Chondrocyte (in vitro differentiated cells): Measurements from ENCODE around the gene CDK6. TPM values are rescaled to one million over a fixed set of nuclear protein-coding genes. Genes with fewer than 3 reads are reported as not detected.
A peak's percentile ranks its signal among the peaks of the same experiment; 100 is the strongest.

Experiments used
- DNase-seq: peaks from one replicate; pipeline ENCODE4 v3.0.0; 2021; ENCODE audit warnings: mixed read lengths, low spot score
- H3K27ac Mint-ChIP-seq: one replicate; pipeline ENCODE4 v1.8.0; 2021; ENCODE audit warnings: mild to moderate bottlenecking, moderate library complexity, mixed read lengths; ENCODE audit not compliant: unreplicated experiment
- H3K27me3 Mint-ChIP-seq: 2 replicates; pipeline ENCODE4 v1.8.0; 2021; ENCODE audit warnings: low read depth, mixed read lengths
- H3K36me3 Mint-ChIP-seq: 2 replicates; pipeline ENCODE4 v1.8.0; 2021; ENCODE audit warnings: low read depth, mixed read lengths
- H3K4me1 Mint-ChIP-seq: 2 replicates; pipeline ENCODE4 v1.8.0; 2021; ENCODE audit warnings: low read depth, mild to moderate bottlenecking, mixed read lengths
- H3K4me3 Mint-ChIP-seq: one replicate; pipeline ENCODE4 v1.8.0; 2021; ENCODE audit warnings: mild to moderate bottlenecking, moderate library complexity, mixed read lengths; ENCODE audit not compliant: unreplicated experiment
- H3K9me3 Mint-ChIP-seq: 2 replicates; pipeline ENCODE4 v1.8.0; 2021; ENCODE audit warnings: low read depth, mixed read lengths
- total RNA-seq: library from RNA; stranded (reverse); gene quantifications from 3 replicates; pipeline ENCODE4 v1.2.1, GENCODE V29; 2021
- TF ChIP-seq, protein P1 (sequence below): fragments of 200-600 bp; sonication (generic); IDR thresholded peaks from 2 replicates; pipeline ENCODE4 v1.5.0; 2021; ENCODE audit warnings: antibody characterized with exemption, mild to moderate bottlenecking, moderate library complexity

The CDK6 gene
- total RNA-seq, 1 donor from 2014 or later = 162 TPM

DNA sequence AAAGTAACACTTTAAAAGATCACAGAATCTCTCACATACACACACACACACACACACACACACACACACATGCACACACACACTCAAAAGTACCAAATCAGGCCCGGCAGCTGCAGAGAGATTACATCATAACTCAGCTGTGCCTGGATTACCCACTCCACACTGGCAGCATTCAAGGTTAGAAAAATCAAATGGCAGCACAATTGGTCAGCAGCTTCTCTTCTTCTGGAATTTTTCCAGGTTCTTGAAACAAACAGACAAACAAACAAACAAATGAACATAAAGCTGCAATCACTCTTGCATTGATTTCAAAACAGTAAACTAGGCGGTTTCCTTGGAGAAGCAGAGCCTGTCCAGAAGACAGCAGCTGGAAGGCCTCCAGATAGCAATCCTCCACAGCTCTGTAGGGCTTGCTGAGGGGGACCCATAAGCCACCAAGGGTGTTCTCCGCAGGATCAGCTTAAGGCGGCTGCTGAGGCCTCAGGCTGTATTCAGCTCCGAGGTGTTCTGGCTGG lies 221.7 kb downstream of the CDK6 start:
- H3K4me3 Mint-ChIP-seq = no peak overlapping the region
- no peaks in the 10 kb centered on the region for H3K9me3 Mint-ChIP-seq
- TF ChIP-seq, protein P1, sequence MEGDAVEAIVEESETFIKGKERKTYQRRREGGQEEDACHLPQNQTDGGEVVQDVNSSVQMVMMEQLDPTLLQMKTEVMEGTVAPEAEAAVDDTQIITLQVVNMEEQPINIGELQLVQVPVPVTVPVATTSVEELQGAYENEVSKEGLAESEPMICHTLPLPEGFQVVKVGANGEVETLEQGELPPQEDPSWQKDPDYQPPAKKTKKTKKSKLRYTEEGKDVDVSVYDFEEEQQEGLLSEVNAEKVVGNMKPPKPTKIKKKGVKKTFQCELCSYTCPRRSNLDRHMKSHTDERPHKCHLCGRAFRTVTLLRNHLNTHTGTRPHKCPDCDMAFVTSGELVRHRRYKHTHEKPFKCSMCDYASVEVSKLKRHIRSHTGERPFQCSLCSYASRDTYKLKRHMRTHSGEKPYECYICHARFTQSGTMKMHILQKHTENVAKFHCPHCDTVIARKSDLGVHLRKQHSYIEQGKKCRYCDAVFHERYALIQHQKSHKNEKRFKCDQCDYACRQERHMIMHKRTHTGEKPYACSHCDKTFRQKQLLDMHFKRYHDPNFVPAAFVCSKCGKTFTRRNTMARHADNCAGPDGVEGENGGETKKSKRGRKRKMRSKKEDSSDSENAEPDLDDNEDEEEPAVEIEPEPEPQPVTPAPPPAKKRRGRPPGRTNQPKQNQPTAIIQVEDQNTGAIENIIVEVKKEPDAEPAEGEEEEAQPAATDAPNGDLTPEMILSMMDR = no peak
- H3K27ac Mint-ChIP-seq = peak overlapping the region; percentile 64
- peaks cover 50% of the 10 kb centered on the region for H3K4me1 Mint-ChIP-seq
- no peaks in the 10 kb centered on the region for H3K27me3 Mint-ChIP-seq
- DNase-seq = no peak
- H3K36me3 Mint-ChIP-seq = peaks cover 26% of the 10 kb centered on the region

DNA sequence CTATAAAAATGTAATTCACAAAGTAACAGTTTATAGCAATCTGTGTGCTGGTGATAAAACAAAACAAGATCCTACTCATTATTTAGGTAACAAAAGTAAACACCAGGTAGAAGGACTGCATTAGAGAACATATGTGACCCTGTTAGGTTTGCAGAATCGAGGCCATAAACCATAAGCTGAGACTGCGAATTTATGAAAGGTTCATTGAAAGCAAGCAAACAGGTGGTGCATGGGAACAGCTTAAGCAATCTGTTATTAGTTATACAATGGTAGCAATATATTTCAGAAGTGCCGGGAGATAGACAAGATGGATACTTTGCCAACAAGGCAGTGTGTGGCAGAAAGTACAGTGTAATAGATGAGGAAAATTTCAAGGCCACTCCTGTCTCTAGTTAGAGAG lies 222.7 kb downstream of the CDK6 start:
- H3K4me1 Mint-ChIP-seq = peaks cover 54% of the 10 kb centered on the region
- H3K4me3 Mint-ChIP-seq = no peak overlapping the region
- TF ChIP-seq, protein P1 = no peak
- no peak for DNase-seq
- H3K27me3 Mint-ChIP-seq = no peaks in the 10 kb centered on the region
- peak overlapping the region; percentile 84 for H3K27ac Mint-ChIP-seq
- H3K36me3 Mint-ChIP-seq = peaks cover 26% of the 10 kb centered on the region
- no peaks in the 10 kb centered on the region for H3K9me3 Mint-ChIP-seq

DNA sequence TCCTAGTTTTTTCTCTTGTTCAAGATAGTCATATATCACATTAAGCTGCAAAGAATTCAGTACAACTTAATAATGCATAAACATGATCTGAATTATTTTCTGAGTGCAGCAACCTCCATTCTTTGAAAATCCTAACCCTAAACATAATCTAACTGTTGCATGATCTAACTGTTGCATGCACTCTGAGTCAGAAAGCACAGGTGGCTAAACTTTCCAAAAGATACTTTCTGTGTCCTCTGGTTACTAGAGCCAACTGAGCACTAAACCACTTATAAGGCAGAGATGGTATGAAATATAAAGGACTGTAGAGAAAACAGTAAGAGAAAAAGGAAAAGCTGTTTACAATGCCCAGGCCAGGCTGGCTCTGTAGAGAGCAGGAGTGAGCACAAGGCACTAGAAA lies 223.2 kb downstream of the CDK6 start:
- Mint-ChIP-seq H3K4me3 (no peak overlapping the region), H3K4me1 (peaks cover 54% of the 10 kb centered on the region), H3K27me3 (no peaks in the 10 kb centered on the region), H3K36me3 (peaks cover 25% of the 10 kb centered on the region), H3K27ac (peak overlapping the region; percentile 84), H3K9me3 (no peaks in the 10 kb centered on the region)
- TF ChIP-seq, protein P1 = no peak
- DNase-seq = no peak

DNA sequence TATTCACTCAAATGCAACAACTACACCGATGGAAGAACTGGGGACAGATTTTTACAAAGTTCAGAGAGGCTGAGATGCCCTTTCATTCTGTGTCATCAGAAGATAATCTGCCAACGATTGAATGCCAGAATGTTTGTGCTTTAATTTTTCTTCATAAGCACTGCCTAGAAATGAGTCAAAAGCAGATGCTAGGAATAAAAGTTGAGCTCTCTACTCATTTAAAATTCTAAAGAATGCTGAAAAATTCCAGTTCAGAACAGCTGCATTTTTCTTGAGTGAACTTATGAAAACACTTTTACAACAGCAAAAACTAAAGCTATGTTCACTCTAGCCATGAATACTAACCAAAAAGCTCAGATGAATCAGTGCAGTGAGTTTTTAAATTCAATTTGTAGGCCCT lies 223.9 kb downstream of the CDK6 start:
- no peaks in the 10 kb centered on the region for H3K9me3 Mint-ChIP-seq
- peaks cover 54% of the 10 kb centered on the region for H3K4me1 Mint-ChIP-seq
- peaks cover 24% of the 10 kb centered on the region for H3K36me3 Mint-ChIP-seq
- H3K27me3 Mint-ChIP-seq = no peaks in the 10 kb centered on the region
- no peak overlapping the region for H3K4me3 Mint-ChIP-seq
- H3K27ac Mint-ChIP-seq = peak overlapping the region; percentile 84
- DNase-seq = no peak
- TF ChIP-seq, protein P1 = no peak

DNA sequence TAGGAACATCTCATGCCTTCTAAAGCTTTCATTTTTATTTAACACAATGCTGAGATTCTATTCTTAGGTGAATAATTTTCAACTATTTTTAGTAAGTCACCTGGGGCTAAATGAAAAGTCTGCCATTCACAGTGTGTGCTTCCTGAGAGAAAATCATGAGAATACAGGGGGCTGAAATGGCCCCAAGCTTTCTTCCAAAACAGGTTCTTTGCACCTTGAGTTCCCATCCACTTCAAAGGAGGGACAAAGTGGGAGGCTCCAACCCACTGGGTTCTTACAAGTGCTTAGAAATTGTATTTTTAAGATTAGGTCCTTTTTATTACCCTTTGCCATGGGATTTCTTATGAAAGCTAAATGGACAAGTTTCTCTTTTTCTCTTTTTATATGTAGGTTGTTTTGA lies 224.6 kb downstream of the CDK6 start:
- H3K27ac Mint-ChIP-seq = peak overlapping the region; percentile 84
- no peaks in the 10 kb centered on the region for H3K9me3 Mint-ChIP-seq

More for the DNA sequence above, 224.6 kb downstream of the CDK6 start:
- DNase-seq = no peak
- TF ChIP-seq, protein P1 = no peak
- no peaks in the 10 kb centered on the region for H3K27me3 Mint-ChIP-seq
- no peak overlapping the region for H3K4me3 Mint-ChIP-seq
- peaks cover 19% of the 10 kb centered on the region for H3K36me3 Mint-ChIP-seq
- H3K4me1 Mint-ChIP-seq = peaks cover 56% of the 10 kb centered on the region
